H1 (cell line): ENCODE results near the gene SORBS1.

ENCODE experiments used
- CBX8 ChIP-seq: fragments of 300-800, 300-1000 bp; sonication (generic); IDR thresholded peaks from 2 replicates; pipeline ENCODE4 v1.7.1; 2016; ENCODE audit warnings: low read depth, low read length, borderline replicate concordance
- CHD1 ChIP-seq: IDR thresholded peaks from 2 replicates; pipeline ENCODE4 v1.6.1; 2012; ENCODE audit warnings: low read depth, low read length, improper control_type of control experiment
- EP300 ChIP-seq, 2 experiments: IDR thresholded peaks; 1 replicate in 1 of 2; 2 replicates in 1 of 2; pipeline ENCODE4 v1.6.1; 2011 to 2012; ENCODE audit warnings: low read depth in 2 of 2, low read length in 2 of 2, mild to moderate bottlenecking in 2 of 2, borderline replicate concordance in 1 of 2, inconsistent platforms in 1 of 2, moderate library complexity in 1 of 2
- KDM5A ChIP-seq: fragments of 200-600 bp; IDR thresholded peaks from 2 replicates; pipeline ENCODE4 v1.7.1; 2012; ENCODE audit warnings: mild to moderate bottlenecking, low read length, inconsistent platforms, mixed read lengths
- MAFK ChIP-seq: IDR thresholded peaks from 2 replicates; pipeline ENCODE4 v1.6.1; 2012; ENCODE audit warnings: low read depth, mild to moderate bottlenecking, improper control_type of control experiment, low read length
- POLR2A ChIP-seq, 2 experiments: IDR thresholded peaks; 1 replicate in 1 of 2; 2 replicates in 1 of 2; pipeline ENCODE4 v1.6.1; 2011; ENCODE audit warnings: low read depth in 2 of 2, low read length in 2 of 2, mild to moderate bottlenecking in 2 of 2; ENCODE audit errors: control extremely low read depth in 1 of 2
- POLR2AphosphoS5 ChIP-seq: IDR thresholded peaks from 2 replicates; pipeline ENCODE4 v1.6.1; 2011; ENCODE audit warnings: low read depth, low read length
- RBBP5 ChIP-seq: IDR thresholded peaks from 2 replicates; pipeline ENCODE4 v1.7.1; 2012; ENCODE audit warnings: low read depth, mild to moderate bottlenecking, inconsistent platforms, low read length, moderate library complexity, borderline replicate concordance
- TF ChIP-seq, protein P1 (sequence below), 3 experiments: IDR thresholded peaks; 1 replicate in 2 of 3; 2 replicates in 1 of 3; pipeline versions ENCODE4 v1.5.1 to v1.6.1; 2011; ENCODE audit warnings: low read length in 3 of 3, mild to moderate bottlenecking in 3 of 3, inconsistent platforms in 2 of 3, low read depth in 1 of 3, moderate library complexity in 1 of 3; ENCODE audit not compliant: insufficient read depth in 1 of 3; ENCODE audit errors: control extremely low read depth in 1 of 3

DNA sequence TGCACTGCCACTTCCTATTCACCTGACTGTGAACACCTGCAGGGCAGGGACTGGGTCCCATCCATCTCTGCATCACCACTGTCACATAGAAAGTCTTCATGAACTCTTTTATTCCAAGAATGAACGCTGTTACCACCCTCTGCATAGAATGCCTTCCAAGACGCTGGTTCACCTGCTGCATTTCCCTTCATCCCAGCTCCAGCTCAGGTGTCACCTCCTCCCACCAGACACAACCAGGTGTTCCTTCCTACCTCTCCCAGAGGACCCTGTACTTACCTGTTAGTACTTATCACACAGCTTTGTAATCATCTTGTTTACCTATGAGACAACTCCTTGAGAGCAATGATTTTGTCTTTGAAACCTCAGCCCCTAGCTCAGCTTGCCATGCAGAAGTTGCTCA is 31.1 kb downstream of the SORBS1 start:
- TF ChIP-seq, protein P1, sequence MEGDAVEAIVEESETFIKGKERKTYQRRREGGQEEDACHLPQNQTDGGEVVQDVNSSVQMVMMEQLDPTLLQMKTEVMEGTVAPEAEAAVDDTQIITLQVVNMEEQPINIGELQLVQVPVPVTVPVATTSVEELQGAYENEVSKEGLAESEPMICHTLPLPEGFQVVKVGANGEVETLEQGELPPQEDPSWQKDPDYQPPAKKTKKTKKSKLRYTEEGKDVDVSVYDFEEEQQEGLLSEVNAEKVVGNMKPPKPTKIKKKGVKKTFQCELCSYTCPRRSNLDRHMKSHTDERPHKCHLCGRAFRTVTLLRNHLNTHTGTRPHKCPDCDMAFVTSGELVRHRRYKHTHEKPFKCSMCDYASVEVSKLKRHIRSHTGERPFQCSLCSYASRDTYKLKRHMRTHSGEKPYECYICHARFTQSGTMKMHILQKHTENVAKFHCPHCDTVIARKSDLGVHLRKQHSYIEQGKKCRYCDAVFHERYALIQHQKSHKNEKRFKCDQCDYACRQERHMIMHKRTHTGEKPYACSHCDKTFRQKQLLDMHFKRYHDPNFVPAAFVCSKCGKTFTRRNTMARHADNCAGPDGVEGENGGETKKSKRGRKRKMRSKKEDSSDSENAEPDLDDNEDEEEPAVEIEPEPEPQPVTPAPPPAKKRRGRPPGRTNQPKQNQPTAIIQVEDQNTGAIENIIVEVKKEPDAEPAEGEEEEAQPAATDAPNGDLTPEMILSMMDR (IDR thresholded peaks at IDR 0.05; ENCODE audit: control extremely low read depth in 1 of 3, insufficient read depth in 1 of 3, low read depth in 1 of 3, low read length in 3 of 3) = no peak
- TF ChIP-seq CHD1 = no peak
- no peak for TF ChIP-seq POLR2A (IDR thresholded peaks at IDR 0.05; ENCODE audit: control extremely low read depth in 1 of 2, low read depth in 2 of 2, low read length in 2 of 2)
- TF ChIP-seq MAFK = no peak
- TF ChIP-seq CBX8 = no peak
- TF ChIP-seq EP300 (IDR thresholded peaks at IDR 0.05; ENCODE audit: borderline replicate concordance in 1 of 2, low read depth in 2 of 2, low read length in 2 of 2) = no peak
- no peak for TF ChIP-seq POLR2AphosphoS5
- TF ChIP-seq KDM5A = no peak
- no peak for TF ChIP-seq RBBP5
